AG10803 (cell line): ENCODE measurements around the gene DECR2.
"Not testable (repeated sequence)": the region's sequence is repeated elsewhere in the genome, so short reads cannot be mapped to it uniquely, and the experiment has no call there.

Experiments used
- DNase-seq: peaks from one replicate; pipeline ENCODE4 v3.0.0; 2010; ENCODE audit warnings: low read depth
- H3K4me3 ChIP-seq: 2 replicates; pipeline ENCODE4 v1.5.1; 2011; ENCODE audit warnings: mild to moderate bottlenecking, low read length, control low read depth
- CTCF ChIP-seq: conservative IDR thresholded peaks from 2 replicates; pipeline ENCODE4 v1.5.1; 2011; ENCODE audit warnings: mild to moderate bottlenecking, low read length, control low read depth, inconsistent platforms

DECR2 gene

DNA sequence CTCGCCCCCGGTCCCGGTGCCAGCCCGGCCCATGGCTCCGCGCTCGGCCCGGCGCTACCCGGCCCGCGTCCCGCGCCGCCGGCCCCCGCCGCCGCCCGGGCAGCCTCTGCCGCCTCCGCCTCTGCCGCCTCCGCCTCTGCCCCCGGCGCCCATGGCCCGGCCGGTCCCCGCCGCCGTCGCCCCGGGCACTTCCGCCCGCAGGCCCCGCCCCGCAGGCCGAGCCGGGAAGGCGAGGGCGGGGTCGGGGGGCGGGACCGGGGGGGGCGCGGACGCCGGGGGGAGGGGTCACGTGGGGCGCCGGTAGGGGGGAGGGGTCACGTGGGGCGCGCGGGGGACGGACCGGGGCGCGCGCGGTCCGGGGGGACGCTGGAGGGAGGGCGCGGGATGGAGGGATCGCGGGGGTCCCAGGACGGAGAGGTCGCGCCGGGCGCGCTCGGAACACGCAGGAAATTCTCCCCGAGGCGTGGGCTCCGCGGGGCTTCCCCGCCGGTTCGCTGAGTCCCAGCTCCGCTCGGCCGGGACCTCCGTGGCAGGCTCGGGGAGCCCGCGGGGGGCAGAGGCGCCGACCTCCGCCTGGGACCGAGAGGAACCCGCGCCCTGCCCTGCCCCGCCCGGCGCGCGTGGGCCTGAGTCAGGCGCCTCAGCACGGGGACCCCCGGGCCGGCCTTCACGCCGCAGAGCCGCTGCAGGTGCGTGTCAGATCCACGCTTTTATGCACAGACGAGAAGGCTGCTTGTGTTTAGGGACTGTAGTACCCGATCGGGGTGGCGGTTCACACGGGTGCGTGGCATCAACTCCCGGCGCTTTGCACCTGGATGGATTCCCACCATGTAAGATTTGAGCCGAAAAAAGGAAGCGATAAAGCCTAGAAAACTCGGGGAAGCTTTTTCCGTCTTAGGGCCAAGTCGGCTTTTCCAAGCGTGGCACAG, 19.6 kb upstream of the DECR2 start, which contains the start of gene PGAP6:
PGAP6 (minus strand) TSS at position 190 of the 929 bp plus-strand sequence; CDS start at position 33, 157 bp downstream.
- peak within 1 kb of the TSS; percentile 73 for H3K4me3 ChIP-seq
- no peak for TF ChIP-seq CTCF
- peak; percentile 53 for DNase-seq

DNA sequence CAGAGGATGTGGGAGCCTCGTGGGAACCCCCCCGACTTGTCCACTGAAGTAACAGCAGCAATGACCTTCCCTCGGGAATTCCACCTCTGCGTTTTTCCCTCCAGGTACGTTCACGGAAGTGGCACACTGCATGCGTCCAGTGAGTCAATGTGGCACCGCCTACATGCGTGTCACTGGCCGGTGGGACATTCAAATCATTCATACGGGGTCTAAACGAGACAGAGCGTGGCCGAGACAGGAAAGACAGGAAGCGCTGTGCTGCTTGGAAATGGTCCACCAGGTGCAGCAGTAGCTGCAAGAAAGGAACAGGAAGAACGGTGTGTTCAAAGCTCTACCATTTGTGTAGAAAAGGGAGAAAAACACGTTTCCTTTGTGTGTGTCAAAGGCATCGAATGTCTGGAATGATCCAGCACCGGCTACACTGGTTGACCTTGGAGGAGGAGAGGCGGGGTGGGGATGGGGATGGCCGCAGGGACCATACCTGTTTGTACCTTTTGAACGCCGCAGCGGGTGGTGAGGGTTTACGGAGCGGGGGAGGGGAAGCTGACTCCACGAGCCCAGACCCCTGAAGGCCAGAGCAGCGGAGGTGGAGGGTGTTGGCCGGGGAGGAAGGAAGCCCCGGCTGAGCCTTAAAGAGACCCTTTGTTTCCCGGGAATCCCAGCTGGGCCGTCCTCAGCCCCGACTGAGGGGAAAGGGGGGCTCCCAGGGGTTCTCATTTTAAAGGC, 18.2 kb upstream of the DECR2 start:
- TF ChIP-seq CTCF = no peak
- no peak overlapping the region for H3K4me3 ChIP-seq
- DNase-seq = no peak

DNA sequence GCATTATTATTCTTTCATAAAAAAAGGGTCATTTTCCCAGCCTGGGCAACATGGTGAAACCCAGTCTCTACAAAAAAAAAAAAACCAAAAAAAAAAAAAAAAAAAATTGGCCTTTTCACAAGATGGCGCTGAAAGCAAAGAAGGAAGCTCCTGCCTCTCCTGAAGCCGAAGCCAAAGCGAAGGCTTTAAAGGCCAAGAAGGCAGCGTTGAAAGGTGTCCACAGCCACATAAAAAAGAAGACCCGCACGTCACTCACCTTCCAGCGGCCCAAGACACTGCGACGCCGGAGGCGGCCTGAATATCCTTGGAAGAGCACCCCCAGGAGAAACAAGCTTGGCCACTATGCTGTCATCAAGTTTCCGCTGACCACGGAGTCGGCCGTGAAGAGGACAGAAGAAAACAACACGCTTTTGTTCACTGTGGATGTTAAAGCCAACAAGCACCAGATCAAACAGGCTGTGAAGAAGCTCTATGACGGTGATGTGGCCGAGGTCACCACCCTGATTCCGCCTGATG, 15.0 kb upstream of the DECR2 start:
- TF ChIP-seq CTCF = no peak
- H3K4me3 ChIP-seq = no peak overlapping the region
- no peak for DNase-seq

GRCh38 chr16:387761-388666, 13.7 kb upstream of the DECR2 start:
- not testable (repeated sequence) for H3K4me3 ChIP-seq, DNase-seq

- no peak overlapping the region for H3K4me3 ChIP-seq
- TF ChIP-seq CTCF = no peak
- DNase-seq = no peak
Observed at GRCh38 chr16:389352-389751, 12.3 kb upstream of the DECR2 start.

DNA sequence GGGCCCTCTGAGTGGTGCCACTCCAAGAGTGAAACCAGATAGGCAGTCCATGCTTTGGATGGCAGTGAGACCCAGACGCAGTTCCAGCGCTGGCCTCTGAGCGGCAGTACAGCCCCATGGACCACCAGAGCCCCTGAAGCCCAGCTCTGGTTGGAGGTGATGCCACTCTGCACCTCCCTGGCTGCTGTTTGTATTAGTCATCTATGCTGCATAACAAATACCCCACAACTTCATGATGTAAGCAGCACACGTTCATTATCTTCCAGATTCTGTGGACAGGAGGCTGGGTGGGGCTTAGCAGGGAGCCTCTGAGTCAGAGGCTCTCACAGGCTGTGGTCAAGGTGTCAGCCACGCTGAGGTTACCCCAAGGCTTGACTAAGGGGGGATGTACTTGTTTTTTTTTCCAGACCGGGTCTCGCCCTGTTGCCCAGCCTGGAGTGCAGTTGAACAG, 9.8 kb upstream of the DECR2 start:
- peak; percentile 64 for DNase-seq
- TF ChIP-seq CTCF = peak; percentile 71
- no peak overlapping the region for H3K4me3 ChIP-seq

DNA sequence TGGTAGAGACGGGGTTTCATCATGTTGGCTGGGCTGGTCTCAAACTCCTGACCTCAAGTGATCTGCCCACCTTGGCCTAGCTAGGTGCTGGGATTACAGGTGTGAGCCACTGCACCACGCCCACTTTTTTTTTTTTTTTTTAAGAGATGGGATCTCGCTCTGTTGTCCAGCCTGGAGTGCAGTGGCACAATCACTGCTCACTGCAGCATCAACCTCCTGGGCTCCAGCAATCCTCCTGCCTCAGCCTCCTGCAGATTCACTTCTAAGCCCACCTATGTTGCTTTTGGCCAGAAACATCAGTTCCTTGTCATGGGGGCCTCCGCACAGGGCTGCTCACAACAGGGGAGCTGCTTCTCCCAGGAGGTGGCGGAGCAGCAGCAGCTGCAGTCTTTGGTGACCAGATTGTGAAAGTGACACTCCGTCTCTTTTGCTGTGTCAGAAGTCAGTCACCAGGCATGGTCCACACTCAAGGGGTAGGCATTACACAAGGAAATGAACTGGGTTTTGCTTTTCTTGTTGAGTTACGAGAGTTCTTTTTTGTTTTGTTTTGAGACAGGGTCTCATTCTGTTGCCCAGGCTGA, 9.1 kb upstream of the DECR2 start:
- no peak overlapping the region for H3K4me3 ChIP-seq
- no peak for TF ChIP-seq CTCF
- DNase-seq = no peak
